NCI-H2081 (cell line): ENCODE results near the gene ASIC1.
A peak's percentile ranks its signal among the peaks of the same experiment; 100 is the strongest.

Source experiments
- DNase-seq, 2 experiments: peaks; one replicate each; lab custom pipeline; 2025; lab: John Stamatoyannopoulos, UW

Gene ASIC1

DNA sequence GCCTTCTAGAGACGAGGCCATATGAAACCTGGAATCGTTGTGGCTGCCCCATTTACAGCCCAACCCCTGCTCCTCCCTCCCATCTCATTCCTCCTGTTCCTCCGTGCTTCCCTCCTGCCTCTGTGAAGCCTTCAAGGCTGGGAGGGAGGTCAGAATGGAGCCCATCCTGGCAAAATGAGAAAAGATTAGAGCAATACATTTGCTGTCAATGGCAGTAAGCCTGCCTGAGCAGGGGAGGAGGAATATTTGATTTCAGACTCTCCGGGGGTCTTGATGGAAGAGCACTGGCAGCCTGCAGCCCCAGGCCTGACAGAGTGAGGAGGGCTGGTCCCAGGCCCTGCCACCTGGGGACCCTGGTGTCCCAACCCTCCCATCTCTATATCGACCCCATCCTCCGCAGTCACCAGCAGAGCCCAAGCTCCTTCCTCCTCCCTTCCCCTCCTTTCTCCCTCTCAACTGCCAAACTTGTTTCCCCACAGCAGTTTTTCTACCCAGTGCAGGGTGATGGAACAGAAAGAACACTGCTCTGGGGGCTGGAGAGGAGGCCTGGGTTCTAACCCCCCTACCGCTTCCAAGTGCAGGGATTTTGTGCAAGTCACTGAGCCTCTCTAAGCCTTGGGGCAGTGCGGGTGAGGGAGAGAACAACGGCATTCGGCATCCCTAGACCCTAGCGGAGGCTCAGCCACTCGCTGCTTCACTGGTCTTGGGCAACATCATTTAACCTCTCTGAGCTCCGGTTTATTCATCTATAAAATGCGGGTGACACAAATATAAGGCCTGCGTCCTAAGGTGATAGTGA lies 16.1 kb upstream of the ASIC1 start:
- no peak for DNase-seq

DNA sequence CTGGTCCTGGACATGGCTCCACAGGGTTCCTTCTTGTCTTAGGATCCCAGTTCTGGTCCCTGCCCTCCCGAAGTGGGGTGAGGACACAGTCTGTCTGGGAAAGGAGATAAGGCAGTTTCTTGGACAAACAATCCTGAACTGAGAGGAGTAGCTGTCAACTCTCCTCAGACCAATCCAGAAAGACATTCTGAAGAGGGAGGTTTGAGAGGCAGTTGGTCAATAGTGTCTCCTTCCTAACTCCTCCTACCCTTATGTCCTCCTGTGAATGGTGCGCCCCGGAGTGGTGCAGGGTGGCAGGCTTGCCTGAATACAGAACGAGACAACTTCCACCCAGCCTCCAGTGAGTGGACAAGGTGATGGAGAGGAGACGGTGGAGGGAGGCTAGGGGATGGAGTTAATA lies 15.4 kb upstream of the ASIC1 start:
- DNase-seq: no peak

DNA sequence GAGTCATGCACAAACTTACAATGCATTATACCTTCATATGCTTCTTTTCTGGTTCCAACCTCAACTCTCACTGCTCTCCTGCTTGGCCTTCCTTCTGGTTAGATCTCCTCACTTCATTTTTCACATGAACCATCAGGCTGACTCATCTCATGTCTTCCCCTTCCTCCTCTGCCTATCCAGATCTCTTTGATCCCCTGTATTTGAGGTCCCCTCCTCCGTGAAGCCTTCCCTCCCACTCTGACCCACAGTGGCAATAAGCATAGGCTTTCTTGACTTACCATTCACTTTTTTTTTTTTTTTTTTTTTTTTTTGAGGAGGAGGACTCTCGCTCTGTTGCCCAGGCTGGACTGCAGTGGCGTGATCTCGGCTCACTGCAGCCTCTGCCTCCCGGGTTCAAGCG lies 14.7 kb upstream of the ASIC1 start:
- no peak for DNase-seq

DNA sequence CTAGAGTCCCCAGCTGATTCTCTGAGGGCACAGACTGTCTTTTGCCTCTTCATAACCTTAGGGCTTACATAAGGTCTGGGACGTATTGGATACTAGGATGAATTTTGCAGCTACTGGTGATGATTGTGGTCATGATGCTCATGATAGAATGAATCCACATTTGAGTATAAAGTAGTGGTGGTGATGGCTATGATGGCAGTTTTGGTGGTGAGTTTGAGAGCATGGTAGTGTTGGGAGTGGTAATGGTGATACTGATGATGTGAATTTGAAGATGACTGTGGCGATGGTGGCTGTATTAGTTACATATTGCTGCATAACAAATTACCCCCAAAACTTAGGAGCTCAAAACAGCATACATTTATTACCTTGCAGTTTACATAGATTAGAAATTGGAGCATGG lies 14.1 kb upstream of the ASIC1 start:
- DNase-seq: no peak

DNA sequence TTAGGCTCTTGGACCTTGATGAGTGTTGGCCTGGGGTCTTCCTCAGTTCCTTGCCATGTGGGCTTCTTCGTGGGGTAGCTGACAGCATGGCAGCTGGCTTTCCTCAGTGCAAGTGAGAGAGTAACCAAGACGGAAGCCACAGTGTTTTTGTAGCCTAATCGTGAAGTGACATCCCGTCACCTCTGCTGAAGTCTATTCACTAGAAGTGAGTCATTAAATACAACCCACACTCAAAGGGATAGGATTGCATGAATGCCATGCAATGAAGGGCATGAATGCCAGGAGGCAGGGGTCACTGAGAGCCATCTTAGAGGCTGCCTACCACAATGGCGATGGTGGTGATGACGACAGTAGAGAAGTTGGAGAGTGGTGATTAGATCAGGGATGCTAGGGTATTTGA lies 13.5 kb upstream of the ASIC1 start:
- no peak for DNase-seq

DNA sequence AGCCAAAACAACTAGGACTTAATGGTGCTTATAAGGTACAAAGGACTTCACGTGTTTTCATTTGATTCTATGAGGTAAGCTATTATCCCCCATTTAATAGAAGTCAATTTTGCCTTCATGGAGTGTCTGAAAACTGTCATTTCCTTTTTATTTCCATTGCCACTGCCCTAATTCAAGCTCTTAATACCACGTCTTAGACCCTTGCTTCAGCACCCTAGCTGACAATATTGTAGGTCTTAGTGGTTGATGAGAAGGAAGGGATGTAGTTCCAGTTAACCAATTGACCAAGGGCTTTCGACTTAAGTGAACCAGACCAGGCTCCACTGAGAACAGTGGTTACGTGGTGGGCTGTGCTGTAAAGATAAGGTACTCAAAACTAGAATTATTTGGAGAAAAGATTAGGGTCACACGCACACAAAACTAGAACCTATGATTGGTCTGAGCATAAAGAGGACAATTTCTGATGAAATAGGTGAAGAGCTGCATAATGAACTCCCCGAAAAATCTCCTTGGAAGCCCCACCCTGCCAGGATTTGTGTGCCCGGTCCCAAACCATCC lies 9.6 kb upstream of the ASIC1 start:
- DNase-seq: no peak

DNA sequence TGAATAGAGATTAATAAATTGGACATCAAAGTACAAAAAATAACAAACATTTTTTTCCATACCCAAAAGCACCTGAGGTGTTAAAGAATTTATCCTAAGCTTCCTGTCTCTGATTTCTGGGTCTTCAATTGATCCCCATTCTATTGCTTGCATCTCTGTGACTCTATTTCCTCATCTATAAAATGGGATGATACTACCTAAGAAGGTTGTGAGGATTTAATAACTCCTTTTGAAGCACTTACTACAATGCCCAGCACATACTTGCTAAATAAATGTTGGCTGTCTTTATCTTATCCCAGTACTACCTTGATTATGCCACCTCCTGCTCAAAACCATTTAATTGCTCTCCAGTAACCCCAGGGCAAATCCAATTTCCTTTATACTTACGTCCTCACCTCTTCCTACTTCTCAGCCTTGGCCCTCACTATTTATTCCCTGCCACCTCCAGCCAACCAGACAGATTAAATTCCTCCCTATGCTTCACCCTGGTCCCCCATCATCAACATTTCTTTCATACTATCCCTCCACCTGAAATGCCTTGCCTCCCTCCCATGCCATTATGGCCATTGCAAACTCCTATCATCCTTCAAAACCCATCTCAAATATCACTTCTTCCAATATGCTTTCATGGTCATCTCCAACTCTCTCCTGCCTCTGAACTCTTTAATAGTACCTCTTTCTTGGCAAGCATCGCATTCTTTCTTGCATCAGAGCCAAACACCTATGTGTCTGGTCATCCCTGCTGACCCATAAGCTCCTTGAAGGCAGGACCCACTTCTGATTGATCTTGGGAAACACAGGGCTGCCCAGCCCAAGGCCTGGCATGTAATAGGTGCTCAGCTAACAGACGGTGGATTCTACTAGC lies 7.9 kb upstream of the ASIC1 start:
- DNase-seq: no peak

DNA sequence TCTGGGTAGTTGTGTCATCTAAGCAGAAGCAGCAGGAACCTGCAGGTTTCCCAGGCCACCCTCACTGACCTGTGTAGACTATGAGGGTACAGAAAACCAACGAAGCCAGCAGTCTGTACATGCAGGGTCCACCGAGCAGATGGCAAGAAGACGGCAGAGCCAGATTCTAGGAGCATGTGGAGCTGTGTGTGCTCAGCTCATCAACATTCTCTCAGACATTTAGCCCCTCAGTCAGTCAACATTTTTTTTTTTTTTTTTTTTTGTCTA lies 7.3 kb upstream of the ASIC1 start:
- DNase-seq: no peak

DNA sequence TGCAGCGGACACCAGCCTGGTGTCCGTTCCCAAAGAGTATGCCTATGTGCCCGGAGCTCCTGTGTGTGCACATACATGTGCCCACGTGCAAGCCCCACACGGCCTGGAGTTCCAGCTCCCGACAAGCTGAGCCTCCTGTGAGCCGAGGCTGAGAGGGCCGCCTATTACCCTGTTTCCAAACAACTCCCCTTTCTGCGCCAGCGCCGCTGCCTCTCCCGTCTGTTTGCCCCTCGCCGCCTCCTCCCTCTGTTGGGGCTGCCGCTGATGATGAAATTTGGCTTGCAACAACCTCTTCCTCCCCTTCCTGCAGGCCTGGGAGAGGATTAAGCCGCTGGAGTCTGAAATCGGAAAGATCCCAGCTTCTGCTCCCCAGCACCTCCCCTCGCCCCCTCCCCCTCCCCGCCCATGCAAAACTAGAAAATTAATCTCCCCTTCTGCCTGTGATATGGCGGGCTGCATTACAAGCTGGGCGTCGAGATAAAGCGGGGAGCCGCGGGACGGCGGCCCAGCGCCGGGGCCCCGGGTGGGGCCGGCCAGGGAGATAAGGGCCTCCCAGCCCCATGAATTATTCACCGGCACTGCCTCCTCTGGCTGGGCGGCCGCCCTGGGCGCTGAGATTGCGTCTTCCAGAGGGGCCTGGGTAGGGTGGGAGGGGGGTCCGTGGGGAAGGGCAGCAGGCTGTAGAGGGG lies 6.8 kb upstream of the ASIC1 start:
- DNase-seq: no peak

DNA sequence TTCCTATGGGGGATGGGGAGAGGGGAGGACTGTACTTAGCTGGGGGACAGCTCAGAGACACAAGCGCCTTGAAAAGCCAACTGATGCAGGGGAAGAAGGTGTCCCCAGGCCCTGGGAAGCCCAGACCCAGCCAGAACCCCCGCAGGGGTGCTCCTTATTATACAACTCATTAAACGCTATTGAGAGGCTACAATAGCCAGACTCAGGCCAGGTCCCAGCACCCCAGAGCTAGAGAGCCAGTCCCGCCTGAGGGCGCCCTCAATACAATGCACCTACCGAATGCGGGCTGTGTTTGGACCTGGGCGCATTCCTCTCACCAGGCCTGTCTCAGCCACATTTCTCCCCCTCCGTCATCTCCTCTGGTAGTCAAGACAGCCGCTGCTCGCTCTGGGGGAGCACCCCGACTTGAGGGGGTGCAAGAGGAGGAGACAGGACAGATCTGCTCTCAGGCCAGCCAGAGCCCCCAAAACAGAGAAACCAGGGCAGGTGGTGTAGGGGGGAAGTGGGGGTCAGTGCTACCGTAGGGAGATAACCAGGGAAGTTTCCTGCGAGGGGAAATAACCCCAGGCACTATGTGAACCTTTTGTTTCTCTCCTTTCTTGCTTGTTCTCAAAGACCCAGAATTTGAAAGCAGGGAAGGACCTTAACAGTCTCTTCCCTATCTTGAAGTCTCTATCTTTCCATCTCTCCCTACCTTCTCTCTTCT lies 6.1 kb upstream of the ASIC1 start:
- no peak for DNase-seq

DNA sequence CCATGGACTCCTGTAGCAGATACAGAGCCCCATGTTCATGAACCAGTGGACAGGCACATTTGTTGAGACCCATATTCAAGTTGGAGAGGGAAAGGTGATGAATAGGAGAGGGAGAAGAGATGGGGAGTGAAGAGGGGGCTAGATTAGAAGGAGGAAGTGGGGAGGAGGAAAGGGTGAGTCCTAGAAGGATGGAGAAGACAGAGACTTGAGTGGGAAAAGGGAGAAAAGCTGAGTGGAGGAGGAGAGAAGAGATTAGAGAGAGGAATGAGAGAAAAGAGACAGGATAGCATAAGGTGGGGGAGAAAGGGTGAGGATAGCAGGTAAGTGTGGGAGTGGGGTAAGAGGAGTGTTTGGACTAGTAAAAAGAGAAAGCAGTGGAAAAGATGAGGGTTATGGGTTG lies 4.9 kb upstream of the ASIC1 start:
- no peak for DNase-seq

DNA sequence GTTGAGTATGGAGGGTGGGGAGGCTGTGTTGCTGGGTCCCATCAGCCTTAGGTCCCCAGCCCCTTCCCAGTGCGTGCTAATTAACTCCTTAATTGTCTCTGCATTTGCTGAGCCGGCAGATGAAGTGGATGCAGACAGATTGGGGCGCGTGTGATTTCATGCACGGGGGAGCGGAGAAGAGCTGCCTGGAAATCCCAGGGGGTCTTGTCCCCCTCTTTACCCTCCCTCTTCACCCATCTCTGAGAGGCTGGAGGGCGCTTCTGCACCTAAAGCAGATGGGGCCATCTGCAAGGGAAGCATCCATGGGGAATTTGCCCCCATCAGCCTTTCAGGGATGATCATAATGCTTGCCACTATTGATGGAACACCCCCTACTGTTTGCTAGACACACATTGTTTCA lies 4.4 kb upstream of the ASIC1 start:
- DNase-seq: peak in 1 of 2 experiments; percentile 4

DNA sequence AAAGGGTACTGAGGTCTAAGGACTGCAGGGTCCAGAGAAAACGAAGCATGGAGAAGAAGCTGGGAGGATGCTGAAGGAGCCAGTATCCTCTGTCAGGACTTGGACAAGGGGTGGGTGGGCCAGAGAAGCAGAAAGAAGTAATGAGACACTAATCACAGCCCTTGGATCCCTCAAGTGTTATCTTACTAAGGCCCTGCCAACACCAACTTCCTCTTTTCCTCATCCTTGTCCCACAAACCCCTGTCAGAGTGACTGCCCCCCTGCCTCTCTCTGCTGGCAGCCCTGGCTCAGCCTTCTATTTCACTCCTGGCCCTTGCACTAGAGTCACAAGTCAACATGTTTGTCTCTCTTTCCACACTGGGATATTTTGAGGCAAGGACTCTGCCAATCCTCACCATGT lies 3.8 kb upstream of the ASIC1 start:
- DNase-seq: no peak

DNA sequence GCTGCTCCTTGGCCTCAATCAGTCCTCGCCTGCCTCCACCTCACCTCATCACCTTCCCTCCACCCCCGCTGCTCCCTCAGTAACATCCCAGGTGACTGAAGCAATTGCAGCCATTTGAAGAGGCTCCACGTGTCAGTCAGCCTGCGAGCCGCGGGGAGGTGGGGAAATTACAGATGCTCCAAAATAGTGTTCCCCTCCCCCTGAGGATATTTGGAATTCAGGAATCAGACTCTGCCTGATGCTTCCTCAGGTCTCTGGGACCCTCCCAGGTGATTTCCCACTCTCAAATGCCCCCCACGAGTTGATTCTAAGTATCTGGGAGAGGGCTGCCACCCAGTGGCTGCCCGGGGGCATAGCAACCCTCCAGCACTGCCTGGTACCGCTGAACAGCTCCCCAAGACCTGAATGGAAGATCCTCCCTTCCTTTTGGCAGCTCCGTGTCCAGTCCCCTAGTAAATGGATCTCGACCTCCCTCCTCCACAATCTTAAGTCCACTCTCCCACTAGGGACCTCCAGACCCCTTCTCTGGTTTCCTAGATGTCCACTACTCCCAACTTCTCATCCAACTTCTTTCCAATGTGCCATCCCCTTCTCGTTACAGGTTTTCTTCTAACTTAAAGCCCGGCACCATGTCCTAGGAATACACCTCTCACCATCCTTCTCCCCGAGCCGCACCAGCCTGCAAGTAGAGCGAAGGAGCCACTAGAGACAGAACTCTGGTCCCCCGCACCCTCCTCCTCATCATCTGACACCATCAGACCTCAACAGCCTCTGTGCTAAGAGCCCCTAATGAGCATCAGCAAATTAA lies 1.4 kb upstream of the ASIC1 start:
- DNase-seq: peak; percentile 62 to 72

DNA sequence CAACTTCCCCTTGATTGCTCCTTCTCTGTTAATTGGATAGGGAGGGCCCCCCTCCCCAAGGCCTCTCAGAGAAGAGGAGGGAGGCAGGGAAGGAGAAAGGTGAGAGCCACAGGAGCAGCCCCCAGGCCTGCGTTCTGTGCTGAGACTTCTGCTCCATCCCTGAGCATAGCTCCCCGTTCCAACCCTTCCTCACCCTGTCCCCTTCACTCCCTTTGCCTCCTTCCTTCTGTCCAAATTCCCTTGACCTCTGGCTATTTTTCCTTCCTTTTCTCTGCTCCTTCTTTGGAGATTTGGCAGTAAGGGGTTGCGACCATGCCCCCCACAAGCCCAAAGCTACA lies 788 bp upstream of the ASIC1 start:
- no peak for DNase-seq

DNA sequence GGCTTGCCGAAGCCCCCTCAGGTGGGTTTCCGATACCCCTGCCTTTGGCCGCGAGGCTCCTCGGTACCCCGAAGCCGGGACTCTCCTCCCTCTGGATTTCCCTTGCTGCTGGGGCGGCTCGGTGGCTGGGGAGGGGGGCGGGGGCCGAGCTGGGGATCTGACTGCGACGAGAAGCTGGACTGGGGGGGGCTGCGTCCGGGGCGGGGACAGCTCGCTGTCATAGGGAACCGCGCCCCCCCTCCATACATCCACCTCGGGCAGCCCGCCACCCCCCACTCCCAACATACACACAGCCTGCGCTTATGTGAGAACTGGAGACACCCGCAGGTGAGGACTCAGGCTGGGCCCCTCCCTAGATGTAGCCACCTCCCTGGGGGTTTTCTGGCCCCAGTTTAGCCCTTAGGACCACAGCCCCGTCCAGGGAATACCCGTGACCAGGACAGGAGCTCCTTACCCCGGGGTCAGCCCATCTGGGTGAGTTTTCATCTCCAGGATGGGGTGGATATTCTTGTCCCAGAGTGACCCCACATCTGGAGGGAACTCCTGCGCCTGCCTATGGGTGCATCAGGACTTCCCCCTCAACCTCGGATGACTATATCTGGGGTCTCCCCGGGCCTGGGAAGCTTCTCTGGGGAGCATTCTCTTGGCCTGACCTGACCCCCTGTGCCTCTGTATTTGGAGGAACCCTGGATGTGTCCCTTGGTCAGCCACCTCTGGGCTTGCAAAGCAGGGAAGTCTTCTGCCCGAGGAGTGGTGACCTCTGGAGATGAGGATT lies 687 bp downstream of the ASIC1 start:
- no peak for DNase-seq

DNA sequence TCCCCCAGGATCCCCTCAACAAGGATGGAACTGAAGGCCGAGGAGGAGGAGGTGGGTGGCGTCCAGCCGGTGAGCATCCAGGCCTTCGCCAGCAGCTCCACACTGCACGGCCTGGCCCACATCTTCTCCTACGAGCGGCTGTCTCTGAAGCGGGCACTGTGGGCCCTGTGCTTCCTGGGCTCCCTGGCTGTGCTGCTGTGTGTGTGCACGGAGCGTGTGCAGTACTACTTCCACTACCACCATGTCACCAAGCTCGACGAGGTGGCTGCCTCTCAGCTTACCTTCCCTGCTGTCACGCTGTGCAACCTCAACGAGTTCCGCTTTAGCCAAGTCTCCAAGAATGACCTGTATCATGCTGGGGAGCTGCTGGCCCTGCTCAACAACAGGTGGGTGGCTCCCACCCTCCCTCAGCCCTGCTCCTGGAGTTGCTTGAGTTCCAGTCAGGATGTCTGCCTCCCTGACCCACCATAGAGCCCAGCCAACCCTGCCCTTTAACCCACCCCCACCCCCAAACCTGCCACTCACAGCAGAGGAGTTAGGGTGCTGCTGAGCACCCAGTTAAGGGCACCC lies 1.4 kb downstream of the ASIC1 start:
- DNase-seq: no peak

DNA sequence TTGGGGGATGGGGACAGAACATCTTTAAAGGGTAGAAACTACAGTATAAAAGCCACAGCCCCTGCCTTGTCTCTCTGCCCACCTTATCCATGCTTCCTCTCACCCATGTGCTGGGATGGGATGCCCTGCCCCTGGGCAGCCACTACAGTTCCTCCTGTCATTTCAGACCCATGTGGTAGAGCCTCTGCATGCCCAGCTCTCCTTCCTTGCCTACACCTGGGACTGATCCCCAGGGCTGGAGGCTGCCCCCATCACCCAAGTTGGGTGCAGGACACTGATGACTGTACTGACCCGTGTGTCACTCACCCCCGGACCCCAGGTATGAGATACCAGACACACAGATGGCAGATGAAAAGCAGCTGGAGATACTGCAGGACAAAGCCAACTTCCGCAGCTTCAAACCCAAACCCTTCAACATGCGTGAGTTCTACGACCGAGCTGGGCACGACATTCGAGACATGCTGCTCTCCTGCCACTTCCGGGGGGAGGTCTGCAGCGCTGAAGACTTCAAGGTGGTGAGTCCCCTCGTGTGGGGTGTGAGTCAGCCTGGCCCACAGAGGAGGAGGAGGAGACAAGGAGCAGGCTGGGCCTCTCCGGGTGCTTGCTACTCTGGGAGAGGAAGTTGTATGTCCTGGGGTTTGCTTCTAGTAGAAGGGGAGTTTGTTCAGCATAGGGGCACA lies 2.2 kb downstream of the ASIC1 start:
- DNase-seq: no peak

DNA sequence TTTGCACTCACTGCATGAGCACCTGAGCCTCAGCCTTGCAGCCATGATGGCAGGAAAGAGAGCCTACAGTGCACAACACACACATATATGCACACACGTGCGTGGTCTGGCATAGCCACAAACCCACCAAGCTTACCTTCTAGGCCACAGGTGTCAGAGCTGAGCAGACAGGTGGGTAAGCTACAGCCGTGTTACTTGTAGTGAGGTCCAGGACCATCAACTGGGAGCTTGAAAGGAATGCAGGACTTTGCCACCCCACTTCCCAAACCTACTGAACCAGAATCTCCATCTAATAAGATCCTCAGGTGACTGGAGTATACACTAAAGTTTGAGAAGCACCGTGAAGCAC lies 2.7 kb downstream of the ASIC1 start:
- no peak for DNase-seq

DNA sequence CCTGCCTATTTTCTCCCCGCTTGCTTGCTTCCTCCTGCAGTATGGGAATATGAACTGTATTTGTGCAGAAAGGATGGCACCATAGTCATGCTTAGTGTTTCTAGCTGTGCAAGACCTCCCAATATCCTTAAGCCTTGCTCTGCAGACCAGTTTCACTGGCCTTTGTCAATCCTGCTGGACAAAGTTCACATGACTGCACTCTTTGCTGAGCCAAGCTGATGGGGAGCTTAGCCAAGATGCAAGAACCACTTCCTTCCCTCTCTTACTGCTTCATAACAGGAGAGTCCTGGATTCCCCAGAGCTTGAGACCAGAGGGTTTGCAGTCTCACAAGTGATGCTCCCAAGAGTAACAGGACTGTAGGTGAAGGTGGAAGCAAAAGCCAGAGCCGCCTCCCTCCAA lies 3.8 kb downstream of the ASIC1 start:
- DNase-seq: no peak
